ENCODE measurements around the gene BRAF.
"Not testable (repeated sequence)": the region's sequence is repeated elsewhere in the genome, so short reads cannot be mapped to it uniquely, and the experiment has no call there.

The BRAF gene

DNA sequence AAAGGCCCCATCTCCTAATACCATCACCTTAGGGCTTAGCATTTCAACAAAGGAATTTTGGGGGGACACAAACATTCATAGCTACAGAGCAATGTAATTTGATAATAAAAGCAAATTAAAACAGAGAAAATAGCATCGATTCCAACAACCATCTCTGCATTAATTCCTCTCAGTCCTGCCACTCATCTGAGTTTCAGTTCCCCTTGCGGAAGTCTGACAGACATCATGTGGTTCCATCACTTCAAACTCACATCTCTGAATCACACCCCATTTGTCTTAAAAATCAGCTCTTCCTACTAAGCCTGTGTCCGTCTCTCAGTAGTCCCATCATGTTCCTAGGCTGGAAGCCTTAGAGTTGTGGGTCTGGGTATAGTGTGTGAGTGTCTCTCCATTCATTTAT is 248.4 kb downstream of the BRAF start:
- DNase-seq, result no peak

DNA sequence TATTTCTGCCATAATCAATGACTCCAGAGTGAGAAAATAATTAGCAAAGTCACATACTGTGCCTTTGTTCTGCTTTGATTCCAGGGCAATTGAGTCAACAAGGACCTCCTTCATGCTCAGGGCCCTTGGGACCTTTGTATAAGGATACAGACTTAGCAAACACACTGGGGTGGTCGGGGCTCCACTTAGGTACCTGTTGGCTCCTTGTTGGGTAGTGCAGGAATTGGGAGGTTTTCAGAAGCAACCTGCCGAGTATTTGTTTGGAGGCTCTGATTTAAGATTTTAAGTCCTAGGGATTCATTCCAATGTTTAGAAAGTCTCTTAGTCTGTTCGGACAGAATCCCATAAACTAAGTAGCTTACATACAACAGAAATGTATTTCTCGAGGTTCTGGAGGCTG is 249.0 kb downstream of the BRAF start:
- DNase-seq, result no peak

DNA sequence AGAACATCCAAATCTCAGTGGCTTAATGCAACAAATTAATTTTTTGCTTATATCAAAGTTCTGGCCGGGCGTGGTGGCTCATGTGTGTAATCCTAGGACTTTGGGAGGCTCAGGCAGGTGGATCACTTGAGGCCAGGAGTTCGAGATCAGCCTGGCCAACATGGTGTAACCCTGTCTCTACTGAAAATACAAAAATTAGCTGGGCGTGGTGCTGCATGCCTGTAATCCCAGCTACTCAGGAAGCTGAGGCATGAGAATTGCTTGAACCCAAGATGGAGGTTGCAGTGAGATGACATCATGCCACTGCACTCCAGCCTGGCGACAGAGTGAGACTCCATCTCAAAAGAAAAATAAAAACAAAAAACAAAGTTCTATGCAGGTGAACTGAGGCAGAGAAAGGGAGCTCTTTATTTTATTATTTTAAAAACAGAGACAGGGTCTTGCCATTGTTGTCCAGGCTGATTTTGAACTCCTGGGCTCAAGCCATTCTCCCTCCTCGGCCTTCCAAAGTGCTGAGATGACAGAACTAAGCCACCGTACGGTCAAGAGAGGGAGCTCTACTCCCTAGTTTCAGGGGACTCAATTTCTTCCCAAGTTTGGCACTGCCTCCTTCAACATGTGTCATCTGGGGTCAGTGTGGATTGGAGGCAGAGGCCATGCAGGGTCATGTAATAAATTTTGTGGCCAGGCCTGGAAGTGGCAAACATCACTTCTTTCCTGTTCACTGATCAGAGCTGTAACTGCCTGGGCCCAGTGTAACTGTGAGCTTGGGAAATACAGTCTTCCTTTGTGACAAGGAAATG is 249.6 kb downstream of the BRAF start:
- DNase-seq, result peak; percentile 15

DNA sequence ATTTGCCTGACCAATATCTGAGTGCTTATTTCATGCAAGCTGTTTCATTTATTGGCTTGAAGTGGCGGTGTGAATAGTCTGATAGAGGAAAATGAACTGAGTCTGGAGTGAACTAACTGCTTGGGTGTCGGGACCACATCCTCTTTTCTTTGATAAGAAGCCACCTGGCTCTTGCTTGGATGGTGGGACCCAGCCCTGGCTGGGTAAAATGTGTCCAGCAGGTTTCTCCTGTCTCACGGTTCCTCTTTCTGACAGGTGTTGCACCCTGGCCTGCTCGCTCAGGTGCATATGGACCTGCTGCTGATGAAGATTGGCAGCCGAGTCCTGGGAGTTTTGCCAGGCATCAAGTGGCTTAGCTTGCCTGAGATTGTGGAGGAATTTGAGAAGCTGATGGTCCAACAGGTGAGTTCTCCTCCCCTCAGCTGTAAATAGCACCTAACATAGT is 250.4 kb downstream of the BRAF start:
- DNase-seq, result no peak

DNA sequence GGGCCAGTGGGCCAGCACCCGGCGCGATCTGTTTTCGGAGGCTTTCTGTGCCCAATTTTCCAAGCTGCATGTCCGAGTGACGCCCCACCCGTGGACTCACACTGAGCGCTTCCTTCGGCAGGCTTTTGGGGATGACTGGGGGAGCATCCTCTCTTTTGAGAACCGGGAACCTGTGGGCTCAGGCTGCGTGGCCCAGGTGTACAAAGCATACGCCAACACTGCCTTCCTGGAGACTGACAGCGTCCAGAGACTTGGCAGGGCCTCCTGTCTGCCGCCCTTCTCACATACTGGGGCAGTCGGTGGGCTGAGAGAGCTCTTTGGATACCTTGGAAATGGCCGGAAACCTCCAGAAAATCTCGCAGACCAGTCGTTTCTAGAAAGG is 251.0 kb downstream of the BRAF start:
- DNase-seq, result no peak

DNA sequence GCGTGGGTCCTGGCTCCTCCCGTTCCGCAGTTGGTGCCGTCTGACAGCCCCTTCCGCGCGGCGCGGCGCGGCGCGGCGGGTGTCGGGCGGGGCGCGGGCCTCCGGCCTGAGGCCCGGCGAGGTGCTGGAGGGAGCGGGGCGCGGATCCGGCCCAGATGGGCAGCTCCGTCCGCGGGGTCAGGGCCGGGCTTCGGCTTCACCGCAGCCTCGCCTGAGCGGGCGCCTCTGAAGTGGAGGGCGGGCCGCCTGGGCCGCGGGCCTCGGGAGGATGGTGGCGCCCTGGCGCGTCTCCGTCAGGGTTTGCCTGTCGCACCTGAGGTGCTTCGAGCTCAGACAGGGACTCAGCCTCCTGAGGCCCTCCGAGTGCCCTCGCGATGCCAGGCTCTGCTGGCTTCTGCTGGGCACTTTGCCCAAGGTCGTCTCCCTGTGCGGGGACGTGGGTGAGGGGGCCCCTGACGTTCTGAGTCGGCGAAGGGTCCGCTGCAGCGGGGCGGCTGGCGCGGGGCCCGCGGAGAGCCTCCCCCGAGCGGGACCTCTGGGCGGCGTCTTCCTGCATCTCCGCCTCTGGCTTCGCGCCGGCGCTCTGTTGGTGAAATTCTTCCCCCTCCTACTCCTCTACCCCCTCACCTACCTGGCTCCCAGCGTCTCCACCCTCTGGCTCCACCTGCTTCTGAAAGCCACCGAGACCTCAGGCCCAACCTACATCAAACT is 251.5 kb downstream of the BRAF start:
- DNase-seq, result peak; percentile 53

DNA sequence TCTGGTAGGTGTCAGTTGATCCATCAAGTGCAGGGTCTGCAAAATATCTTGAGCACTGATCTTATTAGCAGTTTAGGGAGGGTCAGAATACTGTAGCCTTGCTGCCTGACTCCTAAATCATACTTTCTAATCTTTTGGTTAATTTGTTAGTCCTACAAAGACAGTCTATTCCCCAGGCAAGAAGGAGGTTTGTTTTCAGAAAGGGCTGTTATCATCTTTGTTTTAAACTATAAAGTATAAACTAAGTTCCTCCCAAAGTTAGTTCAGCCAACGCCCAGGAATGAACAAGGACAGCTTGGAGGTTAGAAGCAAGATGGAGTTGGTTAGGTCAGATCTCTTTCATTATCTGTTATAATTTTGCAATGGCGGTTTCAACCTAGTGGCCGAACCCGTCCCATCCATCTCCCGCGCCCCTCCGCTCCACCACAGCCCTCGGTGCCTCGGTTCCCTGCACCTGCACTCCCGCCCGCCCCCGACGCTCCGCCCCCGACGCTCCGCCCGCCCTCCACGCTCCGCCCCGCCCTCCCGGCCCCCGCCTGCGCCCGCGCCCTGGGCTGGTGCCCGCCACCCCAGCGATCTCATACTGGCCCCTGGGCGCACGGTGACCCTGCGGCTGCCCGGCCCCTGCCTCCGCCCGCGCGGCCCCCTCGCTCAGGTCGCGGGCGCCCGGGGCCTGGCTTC is 252.2 kb downstream of the BRAF start, which contains the start of gene ADCK2:
ADCK2 (plus strand) TSS at position 564 of the 681 bp plus-strand sequence. CDS start 386 bp downstream, outside the sequence.
- peak; percentile 72 for DNase-seq

DNA sequence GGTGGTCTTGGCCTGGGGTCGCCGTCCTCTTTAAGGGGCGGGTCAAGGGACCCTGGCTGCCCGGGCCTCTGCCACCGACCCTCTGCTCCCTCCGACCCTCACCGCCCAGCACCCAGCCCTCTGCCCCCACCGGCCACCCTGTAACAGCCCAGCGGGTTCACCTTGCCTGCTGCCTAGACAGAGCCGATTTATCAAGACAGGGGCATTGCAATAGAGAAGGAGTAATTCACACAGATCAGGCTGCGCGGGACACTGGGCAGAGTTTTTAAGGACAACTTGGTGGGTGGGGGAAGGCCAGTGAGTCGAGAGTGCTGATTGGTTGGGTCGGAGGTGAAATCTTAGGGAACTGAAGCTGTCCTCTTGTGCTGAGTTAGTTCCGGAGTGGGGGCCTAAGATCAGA is 252.8 kb downstream of the BRAF start:
- DNase-seq, result no peak

DNA sequence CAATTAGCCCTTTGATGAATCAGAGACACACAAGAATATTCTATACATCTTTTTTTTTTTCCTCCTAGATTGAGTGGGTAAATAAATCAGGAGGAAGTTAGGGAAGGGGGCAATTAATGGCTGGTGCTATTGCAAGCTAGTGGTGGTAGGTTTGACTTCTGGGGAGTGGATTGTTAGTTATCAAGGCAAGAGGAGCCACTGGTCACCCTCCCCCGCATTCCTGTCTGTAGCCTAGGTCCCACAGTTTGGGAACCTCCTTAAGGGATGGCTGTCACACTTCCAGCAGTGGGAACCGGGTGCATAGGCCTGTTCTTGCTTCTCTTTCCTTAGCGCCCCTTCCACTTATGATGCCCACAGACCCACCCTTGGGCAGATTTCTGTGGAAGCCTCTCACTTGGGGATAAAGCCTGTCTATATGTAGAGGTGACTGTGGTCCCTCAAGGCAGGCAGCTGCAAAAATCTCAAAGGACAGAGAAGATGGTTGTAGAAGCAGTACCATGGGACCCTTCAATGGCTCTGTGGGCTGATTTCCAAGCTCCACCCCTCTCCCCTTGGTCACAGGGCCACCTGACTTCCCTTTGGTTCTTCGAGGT is 254.3 kb downstream of the BRAF start:
- DNase-seq, result no peak

DNA sequence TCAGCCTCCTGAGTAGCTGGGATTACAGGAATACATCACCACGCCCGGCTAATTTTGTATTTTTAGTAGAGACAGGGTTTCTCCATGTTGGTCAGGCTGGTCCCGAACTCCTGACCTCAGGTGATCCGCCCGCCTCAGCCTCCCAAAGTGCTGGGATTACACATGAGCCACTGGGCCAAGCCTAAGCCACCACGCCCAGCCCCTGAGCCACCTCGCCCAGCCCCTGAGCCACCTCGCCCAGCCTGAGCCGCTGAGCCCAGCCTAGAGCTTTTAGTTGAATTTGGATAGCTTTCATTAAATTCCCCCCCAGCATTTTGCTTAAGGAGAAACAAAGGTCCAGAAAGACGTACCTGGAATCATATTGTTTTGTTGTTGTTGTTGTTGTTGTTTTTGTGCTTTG is 254.9 kb downstream of the BRAF start:
- DNase-seq, result not testable (repeated sequence)

DNA sequence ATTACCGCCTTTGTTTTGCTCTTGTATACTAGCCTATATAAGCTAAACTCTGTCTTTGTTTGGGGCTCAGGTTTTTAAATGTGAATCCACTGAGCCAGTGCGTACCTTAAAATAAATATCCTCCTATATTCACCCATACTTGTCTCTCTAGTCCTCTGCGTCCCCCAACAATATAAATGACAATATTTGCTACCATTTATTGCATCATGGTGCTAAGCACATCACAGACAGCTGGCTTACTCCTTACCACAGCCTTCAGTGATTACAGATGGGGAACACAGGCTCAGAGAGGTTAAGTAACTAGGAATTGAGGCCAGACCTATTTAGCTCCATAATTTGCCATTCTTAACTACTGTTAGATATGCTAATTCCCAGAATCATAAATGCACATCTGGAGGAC is 255.4 kb downstream of the BRAF start:
- no peak for DNase-seq

Data from NCI-H1092 treated with DMSO at 0.1 percent for 48 hours (cell line).